ENCODE measurements around the gene SLC26A1. TPM values are rescaled to one million over a fixed set of nuclear protein-coding genes. Genes with fewer than 3 reads are reported as not detected.

SLC26A1 gene
- total and polyA plus RNA-seq, 2 of the 13 experiments (the other 11 are each of a cell fraction or from before 2014, with no cell fraction given): 5.4 to 22.9 TPM

GRCh38 chr4:1010395-1011021, 17.3 kb upstream of the SLC26A1 start (continued):
- no peak for TF ChIP-seq ZKSCAN1 (IDR thresholded peaks at IDR 0.05; ENCODE audit: low read length)
- no peak for TF ChIP-seq KMT2A (CRISPR knock-in tag; IDR thresholded peaks at IDR 0.05)
- no peak for TF ChIP-seq ZNF460 (CRISPR knock-in tag; IDR thresholded peaks at IDR 0.05; ENCODE audit: borderline replicate concordance)
- TF ChIP-seq HMGA1 (CRISPR knock-in tag; conservative IDR thresholded peaks at IDR 0.05): no peak
- no peak for TF ChIP-seq GATAD1 (CRISPR knock-in tag; IDR thresholded peaks at IDR 0.05)
- peak; percentile 39; the same call in 1 of the 2 replicates for TF ChIP-seq IRF9 (CRISPR knock-in tag; IDR thresholded peaks at IDR 0.05; ENCODE audit: borderline replicate concordance)
- no peak for TF ChIP-seq ZSCAN29 (CRISPR knock-in tag; conservative IDR thresholded peaks at IDR 0.05)
- no peak for TF ChIP-seq TCF12 (IDR thresholded peaks at IDR 0.05)
- no peak for TF ChIP-seq TCF12 (CRISPR knock-in tag; IDR thresholded peaks at IDR 0.05)
- no peak for TF ChIP-seq ZNF513 (CRISPR knock-in tag; conservative IDR thresholded peaks at IDR 0.05)
- no peak for TF ChIP-seq CHCHD3 (CRISPR knock-in tag; IDR thresholded peaks at IDR 0.05)
- no peak; the same call in 1 of the 2 replicates for TF ChIP-seq KDM5B (CRISPR knock-in tag; IDR thresholded peaks at IDR 0.05; ENCODE audit: borderline replicate concordance)
- TF ChIP-seq SOX13 (IDR thresholded peaks at IDR 0.05): no peak
- no peak for TF ChIP-seq SOX13 (CRISPR knock-in tag; conservative IDR thresholded peaks at IDR 0.05 in 1 of 2, IDR thresholded peaks at IDR 0.05 in 1 of 2)
- TF ChIP-seq XBP1 (CRISPR knock-in tag; IDR thresholded peaks at IDR 0.05): no peak
- TF ChIP-seq ZNF382 (CRISPR knock-in tag; IDR thresholded peaks at IDR 0.05; ENCODE audit: borderline replicate concordance): no peak
- TF ChIP-seq ZBTB2 (CRISPR knock-in tag; IDR thresholded peaks at IDR 0.05; ENCODE audit: low read depth): 0 out of 2 replicates have a peak, but pooled peaks have one; percentile 5
- peak; percentile 13; the same call in 1 of the 2 replicates for TF ChIP-seq ZNF776 (CRISPR knock-in tag; IDR thresholded peaks at IDR 0.05)
- peak; percentile 70; the same call in 1 of the 2 replicates for TF ChIP-seq ARHGAP35 (CRISPR knock-in tag; IDR thresholded peaks at IDR 0.05; ENCODE audit: borderline replicate concordance)
- TF ChIP-seq ZNF33A (CRISPR knock-in tag; IDR thresholded peaks at IDR 0.05; ENCODE audit: borderline replicate concordance): no peak
- TF ChIP-seq HES4 (CRISPR knock-in tag; IDR thresholded peaks at IDR 0.05; ENCODE audit: borderline replicate concordance): peak; percentile 48; the same call in 1 of the 2 replicates
- no peak for TF ChIP-seq DPF2 (CRISPR knock-in tag; IDR thresholded peaks at IDR 0.05; ENCODE audit: borderline replicate concordance, low read depth)
- TF ChIP-seq NFE2L1 (CRISPR knock-in tag; IDR thresholded peaks at IDR 0.05; ENCODE audit: borderline replicate concordance): no peak
- peak; percentile 48; the same call in 1 of the 2 replicates for TF ChIP-seq CEBPB (IDR thresholded peaks at IDR 0.05; ENCODE audit: borderline replicate concordance, low read depth, low read length)
- peak; percentile 5; the same call in 1 of the 2 replicates for TF ChIP-seq SAP130 (CRISPR knock-in tag; IDR thresholded peaks at IDR 0.05; ENCODE audit: low read depth)
- no peak for TF ChIP-seq PHF8 (CRISPR knock-in tag; IDR thresholded peaks at IDR 0.05)
- no peak for TF ChIP-seq KDM4B (CRISPR knock-in tag; IDR thresholded peaks at IDR 0.05)
- TF ChIP-seq ZNF225 (CRISPR knock-in tag; IDR thresholded peaks at IDR 0.05): no peak
- TF ChIP-seq KAT7 (CRISPR knock-in tag; IDR thresholded peaks at IDR 0.05; ENCODE audit: borderline replicate concordance): no peak

All from HepG2 (cell line).